HG03460 (cell line): ENCODE results near the gene SLIT3.

Experiments used
- ATAC-seq: cut with Tn5 transposase; IDR thresholded peaks from one replicate; pipeline ENCODE4 v1.9.1; 2021; ENCODE audit not compliant: unreplicated experiment

The SLIT3 gene

DNA sequence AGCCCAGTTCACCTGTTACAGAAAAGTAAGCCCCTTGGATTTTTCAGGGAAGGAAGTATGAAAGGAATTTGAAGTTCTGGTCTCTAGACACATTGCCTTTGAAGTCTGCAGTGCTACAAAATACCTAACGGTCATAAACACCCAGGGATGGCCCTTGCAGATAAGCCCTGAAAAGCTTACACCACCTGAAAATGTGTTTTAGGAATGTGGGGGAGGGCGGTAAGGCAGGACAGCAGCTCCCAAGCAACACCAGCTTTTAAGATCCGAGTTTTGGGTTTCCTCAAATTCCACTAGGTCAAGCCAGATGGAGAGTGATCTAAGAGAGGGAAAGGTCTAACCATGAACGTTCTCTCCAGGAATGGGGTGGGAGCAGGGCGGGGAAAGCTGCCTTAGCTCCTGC is 607.6 kb downstream of the SLIT3 start:
- ATAC-seq: no peak

DNA sequence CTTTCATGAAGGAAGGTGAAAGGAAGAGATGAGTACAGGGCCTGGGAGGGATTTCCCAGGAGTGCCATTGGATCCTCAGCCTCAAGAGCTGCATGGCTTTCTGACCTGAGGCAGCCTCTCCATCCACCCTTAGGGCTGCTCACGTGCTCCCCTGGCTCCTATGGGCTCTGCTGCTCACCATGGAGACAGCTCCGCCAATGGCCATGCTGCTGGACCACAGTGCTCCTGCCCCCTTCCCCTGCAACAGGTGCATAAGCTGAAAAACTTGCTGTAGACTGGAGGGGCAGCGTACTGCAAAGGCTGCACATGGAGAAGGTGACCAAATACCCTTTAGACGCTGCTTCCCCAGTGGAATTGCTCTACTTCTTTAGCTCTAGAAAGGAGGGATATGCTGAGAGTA is 609.0 kb downstream of the SLIT3 start:
- ATAC-seq: no peak

DNA sequence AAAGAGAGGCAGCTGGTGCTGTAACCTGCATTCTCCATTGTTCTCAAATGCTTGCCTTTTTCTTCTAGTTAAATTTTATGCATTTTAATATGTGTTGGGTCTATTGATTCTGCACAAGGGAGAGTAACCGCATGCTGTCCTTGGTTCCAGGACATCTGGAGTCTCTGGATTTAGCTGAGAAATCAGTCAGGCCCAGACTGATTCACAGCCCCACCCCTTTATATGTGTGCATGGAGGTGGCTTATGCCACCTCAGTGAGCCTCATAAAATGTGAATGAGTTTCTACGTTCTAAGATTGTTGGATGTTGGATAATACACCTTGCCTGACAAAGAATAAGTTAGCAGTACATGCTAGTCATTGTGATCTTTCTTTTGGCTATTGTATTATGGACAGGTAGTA is 611.7 kb downstream of the SLIT3 start:
- no peak for ATAC-seq

DNA sequence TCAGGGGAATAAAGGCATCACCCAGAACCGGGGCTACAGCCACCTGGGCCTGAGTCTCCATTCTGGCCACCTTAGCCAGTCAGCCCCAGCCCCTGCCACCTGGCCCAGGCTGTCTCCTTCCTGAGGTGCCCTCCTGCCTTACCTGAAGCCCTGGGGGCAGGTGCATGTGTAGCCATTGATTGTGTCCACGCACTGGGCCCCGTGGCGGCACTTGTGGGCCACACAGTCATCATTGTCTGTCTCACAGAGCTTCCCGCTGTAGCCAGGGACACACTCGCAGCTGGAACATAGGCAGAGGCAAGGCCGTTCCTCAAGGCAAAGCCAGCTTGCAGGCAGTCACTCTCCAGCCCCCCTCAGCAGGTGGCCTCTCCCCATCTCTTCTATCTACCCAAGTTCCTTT is 614.1 kb downstream of the SLIT3 start:
- ATAC-seq: no peak

DNA sequence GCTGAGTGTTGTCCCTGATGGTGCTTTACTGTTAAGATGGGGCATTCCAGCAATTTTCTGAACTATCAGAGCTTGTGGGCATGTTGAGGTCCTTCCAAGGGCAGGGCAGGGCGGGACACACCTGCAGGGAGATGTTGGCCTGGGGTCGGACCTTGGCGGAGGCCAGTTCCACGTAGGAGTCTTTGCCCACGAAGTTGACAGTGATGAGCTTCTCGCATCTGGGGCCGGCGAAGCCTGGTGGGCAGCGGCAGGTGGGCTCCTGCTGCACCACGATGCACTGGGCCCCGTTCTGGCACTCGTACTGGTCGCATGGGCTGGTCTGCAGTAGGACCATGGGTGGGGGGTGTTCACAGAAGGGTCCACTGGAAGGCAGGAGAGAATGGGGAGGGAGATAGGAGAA is 615.4 kb downstream of the SLIT3 start:
- ATAC-seq: no peak

DNA sequence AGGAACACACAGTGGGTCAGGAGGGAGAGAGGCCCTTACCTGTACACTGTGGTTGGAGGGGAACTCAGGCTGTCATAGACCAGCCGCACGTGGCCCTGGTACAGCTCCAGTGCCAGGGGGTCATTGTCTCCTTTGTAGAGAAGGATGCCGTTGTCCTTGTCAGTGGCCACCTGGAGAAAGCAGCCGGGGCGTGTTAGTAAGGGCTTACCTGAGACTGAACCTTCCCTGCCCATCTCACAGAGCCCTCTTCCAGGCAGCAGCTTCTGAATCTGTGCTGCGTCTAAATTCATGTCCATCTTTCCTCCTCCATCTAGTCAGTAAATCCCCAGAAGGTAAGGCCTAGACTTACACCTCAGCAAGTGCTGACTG is 617.0 kb downstream of the SLIT3 start:
- ATAC-seq: no peak

DNA sequence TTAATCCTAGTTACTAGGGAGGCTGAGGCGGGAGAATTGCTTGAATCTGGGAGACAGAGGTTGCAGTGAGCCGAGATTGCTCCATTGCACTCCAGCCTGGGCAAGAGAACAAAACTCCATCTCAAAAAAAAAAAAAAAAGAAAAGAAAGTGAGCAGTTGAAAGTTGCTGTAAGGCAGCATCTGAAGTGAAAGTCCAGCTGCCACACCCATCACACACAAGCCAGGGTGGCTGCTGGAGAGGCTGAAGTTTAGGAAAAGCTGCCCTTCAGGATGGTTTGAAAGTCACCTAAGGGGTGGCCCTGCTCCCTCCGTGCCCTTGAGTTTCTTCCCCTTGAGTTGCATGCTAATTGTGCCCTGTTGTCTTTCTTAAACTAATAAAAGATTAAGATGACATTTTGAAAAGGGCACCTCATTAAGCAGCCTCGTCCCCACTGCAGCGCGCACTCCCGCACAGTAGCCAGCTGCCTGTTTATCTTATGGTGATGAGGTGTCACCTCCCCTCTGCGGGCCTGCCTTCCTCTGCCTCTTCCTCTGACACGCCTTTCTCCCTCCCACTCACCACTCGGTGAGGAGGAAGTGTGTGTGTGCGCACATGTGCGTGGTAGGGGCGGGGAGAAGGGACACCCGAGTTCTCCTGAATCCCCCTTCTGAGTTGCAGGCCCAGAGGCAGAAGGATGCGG is 617.6 kb downstream of the SLIT3 start:
- no peak for ATAC-seq

DNA sequence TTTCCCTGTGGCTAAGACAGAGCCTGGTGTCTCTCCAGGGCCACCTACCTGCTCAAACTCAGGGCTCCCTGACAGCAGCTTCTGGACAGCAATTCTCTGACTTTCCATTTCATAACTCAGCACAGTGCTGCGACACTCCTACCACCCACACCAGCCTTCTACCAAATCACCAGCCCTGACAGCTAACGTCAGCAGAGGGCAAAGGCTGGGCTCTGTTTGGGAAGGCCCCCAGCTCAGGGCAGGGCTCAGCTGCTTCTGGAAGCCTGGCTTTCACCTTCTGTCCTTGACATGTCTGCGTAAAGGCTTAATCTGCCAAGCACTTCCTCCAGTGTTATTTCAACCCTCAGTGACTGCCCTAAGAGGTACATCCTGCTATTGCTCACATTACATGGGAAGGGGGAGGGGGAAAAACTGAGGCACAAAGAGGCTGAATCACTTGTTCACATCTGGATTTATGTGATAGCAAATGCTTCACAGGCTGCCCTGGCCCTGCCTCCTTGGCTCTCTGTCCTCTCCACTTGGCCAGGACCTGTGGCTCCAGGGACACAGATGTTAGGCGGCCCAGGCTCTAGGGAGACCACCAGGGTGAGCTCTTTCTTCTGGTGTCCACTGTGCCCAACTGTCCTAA is 619.3 kb downstream of the SLIT3 start:
- no peak for ATAC-seq

DNA sequence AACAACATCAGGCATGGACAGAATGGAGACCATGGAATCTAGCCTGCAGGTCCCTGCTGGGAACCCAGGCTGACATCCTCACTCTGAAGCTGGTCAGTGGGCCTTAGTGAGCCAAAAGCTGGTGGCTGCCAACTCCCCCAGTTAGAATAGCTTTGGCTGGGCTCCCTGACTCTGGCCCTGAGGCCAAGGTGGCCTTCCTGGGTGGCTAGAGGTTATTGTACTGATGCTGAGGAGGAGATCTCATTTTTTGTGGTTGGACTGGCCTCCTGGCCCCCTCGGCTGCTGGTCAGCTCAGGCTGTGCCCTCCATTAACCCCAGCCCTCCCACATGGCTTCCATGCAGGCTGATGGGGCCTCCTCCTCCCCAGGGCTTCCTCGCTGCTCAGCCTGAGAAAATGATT is 620.5 kb downstream of the SLIT3 start:
- no peak for ATAC-seq

DNA sequence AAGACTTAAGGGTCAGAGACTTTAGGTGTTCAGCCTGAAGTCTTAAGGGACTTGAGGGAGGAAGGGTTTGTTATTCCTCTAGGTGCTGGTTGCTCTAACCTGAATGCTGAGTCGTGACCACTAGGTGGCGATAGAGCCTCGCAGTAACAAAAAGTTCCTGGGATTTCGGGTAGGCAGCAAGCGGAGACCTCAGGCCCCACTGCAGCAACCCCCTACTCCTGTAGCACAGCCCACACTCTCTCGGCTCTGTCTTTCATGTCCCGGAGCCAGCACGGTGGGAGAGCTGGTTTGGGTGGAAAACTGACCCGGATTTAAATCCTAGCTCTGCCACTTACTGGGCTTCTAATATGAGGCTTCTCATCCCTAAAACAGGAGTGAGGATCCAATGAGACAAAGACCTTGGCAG is 621.4 kb downstream of the SLIT3 start:
- ATAC-seq: peak; percentile 61

DNA sequence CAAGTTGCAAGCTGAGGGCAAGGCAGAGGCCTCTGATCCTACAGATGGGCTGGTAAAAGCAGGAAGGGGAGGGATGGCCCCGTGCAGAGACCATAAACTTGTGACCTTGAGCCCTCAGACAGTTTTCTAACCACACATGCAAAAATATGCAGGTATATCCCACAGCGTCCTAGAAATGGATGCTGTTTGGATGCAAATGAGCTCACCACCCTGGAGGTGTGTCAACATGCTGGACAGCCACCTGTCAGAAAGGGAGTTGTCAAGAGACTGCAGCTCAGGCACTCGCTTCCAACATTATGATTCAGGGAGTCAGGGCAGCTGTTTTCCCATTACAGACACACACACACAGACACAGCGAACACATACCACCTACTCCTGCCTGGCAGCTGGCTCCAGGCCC is 624.4 kb downstream of the SLIT3 start:
- no peak for ATAC-seq

DNA sequence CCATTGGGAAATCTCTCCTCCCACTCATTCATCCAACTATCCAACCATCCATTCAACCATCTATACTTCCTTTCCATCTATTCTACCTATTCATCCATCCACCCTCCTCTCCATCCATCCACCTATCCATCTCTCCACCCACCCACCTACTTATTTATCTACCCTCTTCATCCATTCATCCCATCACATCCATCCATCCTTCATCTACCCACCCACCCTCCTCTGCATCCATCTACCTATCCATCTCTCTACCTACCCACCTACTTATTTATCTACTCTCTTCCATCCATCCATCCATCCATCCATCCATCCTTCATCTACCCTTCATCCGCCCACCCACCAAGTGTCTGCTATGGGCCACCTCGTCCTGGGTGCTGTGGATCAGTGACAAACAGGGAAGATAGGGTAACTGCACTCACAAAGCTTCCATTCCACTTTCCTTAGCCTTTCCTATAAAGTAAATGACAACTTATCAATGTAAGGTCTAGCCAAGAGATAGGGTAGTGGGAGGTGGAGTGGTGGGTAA is 625.0 kb downstream of the SLIT3 start:
- ATAC-seq: no peak

DNA sequence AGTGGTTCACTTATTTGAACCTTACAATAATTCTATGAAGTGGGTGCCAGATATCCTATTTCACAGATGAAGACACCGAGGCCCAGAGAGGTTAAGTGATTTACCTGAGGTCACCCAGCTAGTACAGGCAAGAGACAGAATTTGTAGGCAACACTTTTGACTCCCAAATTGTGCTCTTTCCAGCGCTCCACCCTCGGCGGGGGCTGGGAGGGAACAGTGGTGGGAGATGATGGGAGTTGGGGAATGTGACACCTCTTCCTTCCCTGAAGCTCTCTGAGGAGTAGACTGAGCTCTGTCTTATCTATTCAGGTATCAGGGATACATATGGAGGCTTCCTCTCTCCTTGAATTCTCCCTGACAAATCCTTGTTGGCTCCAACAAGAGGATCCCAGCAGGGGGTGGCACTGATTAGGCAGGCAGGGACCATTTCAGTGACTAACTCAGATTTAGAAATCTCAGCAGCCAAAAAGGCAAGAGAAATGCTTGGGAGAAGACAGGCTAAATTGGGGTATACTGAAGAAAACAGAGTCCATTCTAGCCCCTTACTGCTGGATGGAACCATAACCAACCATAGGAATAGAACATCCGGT is 626.0 kb downstream of the SLIT3 start:
- no peak for ATAC-seq

DNA sequence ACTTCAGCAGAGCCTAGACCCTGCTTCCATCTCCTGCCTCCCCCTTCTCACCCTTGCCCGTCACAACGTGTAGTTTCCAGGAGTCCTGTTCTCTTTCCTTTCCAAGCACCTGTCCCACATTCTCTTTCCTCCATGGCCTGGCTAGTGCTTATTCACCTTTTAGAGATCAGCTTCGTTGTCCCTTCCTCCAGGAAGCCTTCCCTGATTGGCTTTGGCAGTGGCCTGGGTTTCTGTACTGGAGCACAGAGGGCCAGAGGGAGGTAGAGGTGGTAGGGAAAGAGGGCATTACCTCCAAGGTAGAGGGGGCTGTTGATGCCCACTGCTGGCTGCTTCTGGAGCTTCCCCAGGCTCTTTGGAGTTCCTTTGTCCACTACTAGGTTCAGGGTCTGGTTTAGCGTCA is 628.1 kb downstream of the SLIT3 start:
- no peak for ATAC-seq

DNA sequence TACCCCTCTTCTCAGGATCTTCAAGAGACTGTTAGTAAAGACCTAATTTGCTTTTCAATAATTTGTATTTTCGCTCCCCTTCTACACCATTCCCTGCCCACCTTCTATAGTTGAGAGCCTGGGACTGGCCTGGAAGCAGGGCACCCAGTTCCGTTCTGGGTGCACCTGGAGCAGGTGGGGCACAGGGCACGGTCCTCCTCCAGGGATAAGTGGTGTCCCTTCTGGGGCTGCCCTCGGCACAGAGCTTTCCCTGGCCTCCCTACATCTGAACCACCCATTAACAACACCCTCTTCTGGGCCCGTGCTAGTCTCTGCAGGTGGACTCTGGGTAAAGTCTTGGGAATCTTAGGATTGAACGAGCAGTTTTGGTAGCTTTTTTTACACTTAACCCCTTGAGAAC is 628.9 kb downstream of the SLIT3 start:
- ATAC-seq: no peak

DNA sequence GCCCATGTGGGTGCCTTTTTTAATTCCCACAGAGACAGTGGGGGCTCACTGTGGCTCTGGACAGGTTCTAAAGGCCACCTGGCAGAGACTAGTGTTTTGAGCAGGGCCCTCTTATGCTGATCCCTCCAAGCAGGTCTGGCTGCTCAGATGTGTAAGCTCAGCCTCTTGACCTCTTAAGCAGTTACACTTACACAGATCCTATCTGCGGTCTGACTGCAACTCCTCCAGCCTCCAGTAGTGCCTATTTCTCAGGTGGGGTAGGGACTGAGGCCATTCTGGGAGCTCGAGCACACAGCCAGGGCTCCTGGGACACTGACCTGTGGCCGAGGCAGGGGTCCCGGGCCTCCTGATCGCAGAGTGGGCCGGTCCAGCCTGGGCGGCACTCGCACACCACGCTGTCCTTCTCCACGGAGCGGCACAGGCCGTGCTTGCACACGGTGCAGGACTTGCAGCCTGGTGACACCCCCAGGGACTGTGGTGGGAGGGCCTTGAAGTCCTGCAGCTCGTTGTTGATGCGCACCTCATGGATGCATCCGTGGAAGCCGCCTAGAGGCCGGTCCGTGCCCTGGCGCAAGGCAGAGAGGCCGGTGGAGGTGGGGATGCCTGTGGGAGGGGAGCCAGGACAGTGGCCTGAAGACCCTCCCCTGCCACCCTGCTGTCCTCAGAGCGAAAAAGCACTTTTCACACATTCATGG is 629.9 kb downstream of the SLIT3 start:
- ATAC-seq: no peak

DNA sequence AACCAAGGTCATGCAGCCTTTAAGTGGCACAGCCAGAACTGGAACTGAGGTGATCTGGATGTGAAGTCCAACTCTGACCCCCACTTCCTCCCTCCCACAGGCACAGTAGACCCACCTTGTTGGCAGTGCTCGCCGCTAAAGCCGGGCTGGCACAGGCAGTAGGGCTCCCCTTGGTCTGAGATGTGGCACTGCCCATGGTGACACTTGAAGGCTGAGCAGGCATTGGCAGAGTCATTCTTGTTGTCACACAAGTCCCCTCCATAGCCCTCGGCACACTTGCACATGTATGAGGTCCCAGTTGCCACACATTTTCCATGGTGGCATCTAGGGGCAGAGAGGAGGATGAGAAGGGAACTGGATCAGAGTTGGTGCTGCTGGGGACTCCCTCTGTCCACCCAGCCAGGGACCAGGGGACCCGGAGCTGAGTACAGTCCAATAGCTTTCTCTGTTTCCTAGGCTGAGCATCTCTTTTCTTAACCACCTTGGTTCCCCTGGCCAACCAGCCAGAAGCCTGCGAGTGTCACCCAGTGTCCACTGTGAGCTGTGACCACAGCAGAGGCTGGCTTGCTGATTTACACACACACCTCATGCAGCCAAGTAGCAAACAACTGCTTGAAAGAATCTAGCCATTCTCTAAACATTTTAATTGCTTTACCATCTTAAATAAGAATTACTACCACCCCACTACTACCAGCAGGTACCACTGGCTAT is 631.1 kb downstream of the SLIT3 start:
- ATAC-seq: no peak

DNA sequence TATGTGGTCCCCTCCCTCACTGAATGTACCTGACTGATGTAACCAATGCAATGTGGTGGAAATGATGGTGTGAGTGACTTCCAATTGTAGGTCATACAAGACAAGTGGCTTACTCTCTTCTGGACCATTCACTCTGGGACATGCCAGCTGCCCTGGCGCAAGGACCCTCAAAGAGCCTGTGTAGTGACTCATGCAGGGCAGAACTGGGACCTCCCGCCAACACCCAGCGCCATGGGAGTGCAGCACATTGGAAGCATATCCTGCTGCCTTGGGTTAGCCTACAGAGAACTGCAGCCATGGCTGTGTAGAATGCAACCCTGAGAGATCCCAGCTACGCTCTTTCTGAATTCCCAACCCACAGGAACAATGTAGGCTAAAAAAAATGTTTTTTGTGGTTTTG is 631.8 kb downstream of the SLIT3 start:
- no peak for ATAC-seq

DNA sequence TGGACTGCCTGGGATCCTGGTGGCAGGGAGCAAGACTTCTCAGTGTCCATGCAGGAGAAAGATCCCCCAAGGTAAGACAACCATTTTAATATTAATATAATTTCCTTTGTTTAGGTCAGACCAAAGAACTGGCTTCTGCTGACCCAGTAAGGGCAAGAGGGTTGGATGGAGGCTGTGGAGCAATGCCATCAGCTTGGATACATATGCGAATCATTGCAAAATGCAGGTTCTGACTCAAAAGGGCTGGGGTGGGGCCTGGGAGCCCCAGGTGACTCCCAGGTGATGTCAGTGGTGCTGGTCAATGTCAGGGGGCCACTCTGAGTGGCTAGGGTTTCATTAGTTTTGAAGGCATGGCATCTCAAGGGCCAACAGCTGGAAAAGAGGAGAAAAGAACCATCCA is 632.9 kb downstream of the SLIT3 start:
- ATAC-seq: no peak

DNA sequence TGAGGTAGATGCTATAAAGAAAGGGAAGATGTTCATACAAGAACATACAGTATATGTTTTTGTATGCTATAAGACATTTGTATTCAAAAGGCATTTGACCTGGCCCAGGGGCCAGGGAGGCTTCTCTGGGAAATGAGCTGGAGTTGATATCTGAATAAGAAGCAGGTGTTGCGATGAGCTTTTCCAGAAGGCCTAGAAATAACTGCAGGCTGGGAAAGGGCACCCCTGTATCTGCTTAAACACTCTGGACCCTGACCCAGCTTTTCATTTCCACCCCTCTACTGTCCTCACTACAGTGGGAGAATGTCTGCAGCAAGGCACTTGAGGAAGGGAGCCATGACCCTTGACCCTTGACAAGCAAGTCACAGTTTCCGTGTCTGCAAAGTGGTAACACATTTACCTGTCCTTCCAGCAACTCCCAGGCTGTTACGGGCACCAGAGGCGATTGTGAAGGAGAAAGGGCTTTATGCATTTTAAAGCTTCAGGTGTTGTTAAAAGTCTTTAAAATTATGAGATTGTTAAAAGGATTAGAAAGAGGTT is 633.6 kb downstream of the SLIT3 start:
- no peak for ATAC-seq

DNA sequence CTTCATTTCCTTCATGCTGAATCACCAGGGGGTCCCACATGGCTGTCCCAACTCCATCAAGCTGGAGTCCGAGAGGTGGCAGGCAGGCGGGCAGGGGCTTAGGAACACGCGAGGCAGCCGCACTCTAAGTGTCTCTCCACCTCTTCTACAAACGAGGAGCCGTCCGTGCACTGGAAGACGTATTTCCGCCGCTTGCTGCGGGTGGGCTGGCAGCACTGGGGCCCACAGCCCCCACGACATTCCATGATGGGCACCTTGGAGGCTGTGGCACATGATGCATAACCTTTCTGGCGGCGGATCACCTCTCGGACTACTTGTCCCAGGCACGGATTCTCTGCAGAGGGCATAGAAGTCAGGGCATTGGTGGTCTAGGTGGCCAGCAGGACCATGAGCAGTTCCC is 634.6 kb downstream of the SLIT3 start:
- no peak for ATAC-seq
